ENCODE results near the gene IL10RA. TPM values are rescaled to one million over a fixed set of nuclear protein-coding genes. Genes with fewer than 3 reads are reported as not detected.

The IL10RA gene
- total and polyA plus RNA-seq, 12 donors, result 2.7 to 50.5 (median 25.5) TPM

- Histone ChIP-seq H3K27ac (no peak overlapping the region), H3K27me3 (no peaks in the 10 kb centered on the region), H3K36me3 (replicated peaks in 1 of 2) (no peaks in the 10 kb centered on the region), H3K9me3 (replicated peaks in 1 of 3) (no peaks in the 10 kb centered on the region), H3K4me1 (replicated peaks in 1 of 2) (no peaks in the 10 kb centered on the region), H3K4me3 (no peak overlapping the region)
- no peak for DNase-seq
- TF ChIP-seq POLR2A (IDR thresholded peaks at IDR 0.05) (no peak), CTCF (IDR thresholded peaks at IDR 0.05) (no peak)
- 70 to 83% (median 77%) methylated on average over 4 of the region's 4 CpGs for WGBS, 4 donors
- intact Hi-C loops (cut with DNase I), result no loop called here
These were observed 56.6 kb downstream of the IL10RA start for GRCh38 chr11:118042796-118043195.

- Histone ChIP-seq H3K27ac (no peak overlapping the region), H3K27me3 (no peaks in the 10 kb centered on the region), H3K36me3 (replicated peaks in 1 of 2) (no peaks in the 10 kb centered on the region), H3K4me3 (no peak overlapping the region), H3K4me1 (replicated peaks in 1 of 2) (no peaks in the 10 kb centered on the region), H3K9me3 (replicated peaks in 1 of 3) (no peaks in the 10 kb centered on the region)
- intact Hi-C loops (cut with DNase I), result no loop called here
- no peak for DNase-seq
- WGBS, 4 donors, result 51 to 72% (median 65%) methylated on average over 2 of the region's 2 CpGs
- no peak for TF ChIP-seq CTCF (IDR thresholded peaks at IDR 0.05)
- no peak for TF ChIP-seq POLR2A (IDR thresholded peaks at IDR 0.05)
These were observed 59.0 kb downstream of the IL10RA start for GRCh38 chr11:118045191-118045590.

- no peaks in the 10 kb centered on the region for H3K9me3 ChIP-seq (replicated peaks in 1 of 3)
- 67 to 72% (median 69%) methylated on average over 5 of the region's 5 CpGs for WGBS, 4 donors
- TF ChIP-seq POLR2A (IDR thresholded peaks at IDR 0.05) (no peak), CTCF (IDR thresholded peaks at IDR 0.05) (no peak)
- H3K4me1 ChIP-seq (replicated peaks in 1 of 2), result no peaks in the 10 kb centered on the region
- no peaks in the 10 kb centered on the region for H3K36me3 ChIP-seq (replicated peaks in 1 of 2)
- H3K4me3 ChIP-seq, result no peak overlapping the region
- intact Hi-C loops (cut with DNase I), result no loop called here
- DNase-seq, result peak in 1 of 7 donors; percentile 25
- H3K27me3 ChIP-seq, result no peaks in the 10 kb centered on the region
- no peak overlapping the region for H3K27ac ChIP-seq
These were observed 60.1 kb downstream of the IL10RA start for GRCh38 chr11:118046051-118046963.

GRCh38 chr11:118046964-118047700 is 60.9 kb downstream of the IL10RA start:
- H3K27me3 ChIP-seq, result no peaks in the 10 kb centered on the region
- 64 to 71% (median 67%) methylated on average over 8 of the region's 8 CpGs for WGBS, 4 donors
- no peak overlapping the region for H3K27ac ChIP-seq
- no peaks in the 10 kb centered on the region for H3K36me3 ChIP-seq (replicated peaks in 1 of 2)
- no peaks in the 10 kb centered on the region for H3K4me1 ChIP-seq (replicated peaks in 1 of 2)
- H3K9me3 ChIP-seq (replicated peaks in 1 of 3), result no peaks in the 10 kb centered on the region
- no peak for TF ChIP-seq CTCF (IDR thresholded peaks at IDR 0.05)
- TF ChIP-seq POLR2A (IDR thresholded peaks at IDR 0.05), result no peak
- intact Hi-C loops (cut with DNase I), result no loop called here
- no peak overlapping the region for H3K4me3 ChIP-seq
- peak in 2 of 7 donors; percentile 20 to 33 for DNase-seq

All from adrenal gland (tissue), 12 donors.